C4-2B (cell line): ENCODE measurements around the gene FCRL5.

ENCODE experiments used
- ZFX ChIP-seq: fragments of 450-650 bp; IDR thresholded peaks from 2 replicates; pipeline ENCODE4 v1.6.1; 2017
- TF ChIP-seq, protein P1 (sequence below): fragments of 450-650 bp; conservative IDR thresholded peaks from 2 replicates; pipeline ENCODE4 v1.5.1; 2017; ENCODE audit warnings: mild to moderate bottlenecking

DNA sequence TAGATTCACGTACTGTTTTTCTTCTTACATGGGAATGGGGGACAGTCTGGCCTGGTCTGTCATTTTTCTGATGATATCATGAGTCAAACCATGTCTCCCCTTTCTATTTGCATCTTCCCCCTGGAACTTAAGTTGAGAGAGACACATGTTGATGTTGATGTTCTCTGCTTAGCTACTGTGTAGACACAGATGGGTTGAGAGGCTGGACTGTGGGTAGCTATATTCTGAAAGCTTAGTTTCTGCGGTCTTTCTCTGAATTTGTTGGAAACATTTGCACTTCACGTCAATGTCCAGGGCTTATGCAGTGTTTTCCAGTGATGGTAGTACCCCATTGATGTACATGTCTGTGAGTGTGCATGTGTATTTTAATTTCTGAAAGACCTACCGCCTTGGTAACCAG lies 58.2 kb downstream of the FCRL5 start:
- TF ChIP-seq, protein P1, sequence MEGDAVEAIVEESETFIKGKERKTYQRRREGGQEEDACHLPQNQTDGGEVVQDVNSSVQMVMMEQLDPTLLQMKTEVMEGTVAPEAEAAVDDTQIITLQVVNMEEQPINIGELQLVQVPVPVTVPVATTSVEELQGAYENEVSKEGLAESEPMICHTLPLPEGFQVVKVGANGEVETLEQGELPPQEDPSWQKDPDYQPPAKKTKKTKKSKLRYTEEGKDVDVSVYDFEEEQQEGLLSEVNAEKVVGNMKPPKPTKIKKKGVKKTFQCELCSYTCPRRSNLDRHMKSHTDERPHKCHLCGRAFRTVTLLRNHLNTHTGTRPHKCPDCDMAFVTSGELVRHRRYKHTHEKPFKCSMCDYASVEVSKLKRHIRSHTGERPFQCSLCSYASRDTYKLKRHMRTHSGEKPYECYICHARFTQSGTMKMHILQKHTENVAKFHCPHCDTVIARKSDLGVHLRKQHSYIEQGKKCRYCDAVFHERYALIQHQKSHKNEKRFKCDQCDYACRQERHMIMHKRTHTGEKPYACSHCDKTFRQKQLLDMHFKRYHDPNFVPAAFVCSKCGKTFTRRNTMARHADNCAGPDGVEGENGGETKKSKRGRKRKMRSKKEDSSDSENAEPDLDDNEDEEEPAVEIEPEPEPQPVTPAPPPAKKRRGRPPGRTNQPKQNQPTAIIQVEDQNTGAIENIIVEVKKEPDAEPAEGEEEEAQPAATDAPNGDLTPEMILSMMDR, result no peak
- no peak for TF ChIP-seq ZFX
